GM12878 (cell line): ENCODE data around the gene WDR11. TPM values are rescaled to one million over a fixed set of nuclear protein-coding genes. Genes with fewer than 3 reads are reported as not detected.

Source experiments
- ATAC-seq: fragments of 200-7000 bp; cut with Tn5 transposase; 3 replicates; pipeline ENCODE4 v1.9.1; 2020; ENCODE audit warnings: mild to moderate bottlenecking, moderate library complexity
- BruUV-seq: library from RNA; stranded (reverse); fragments of 400-500 nt; replicated peaks from 2 replicates; lab custom pipeline; 2021; lab: Mats Ljungman, UMichigan
- CTCF ChIA-PET: fragments of 300-600 bp; sonication (Branson Sonifier 250); formaldehyde crosslinking; extraction: SDS; loops from one replicate; lab custom pipeline; 2021; ENCODE audit warnings: inconsistent platforms; lab: Yijun Ruan, JAX
- POLR2A ChIA-PET: fragments of 350-600 bp; formaldehyde crosslinking; extraction: SDS; loops from one replicate; lab custom pipeline; 2021; ENCODE audit warnings: inconsistent platforms; lab: Charles Lee
- RAD21 ChIA-PET: fragments of 300-600 bp; sonication (Branson Sonifier 250); formaldehyde crosslinking; loops from one replicate; lab custom pipeline; 2023; ENCODE audit warnings: antibody characterized with exemption; ENCODE audit not compliant: unreplicated experiment; lab: Charles Lee
- SMC1A ChIA-PET: fragments of 300-600 bp; sonication (Branson Sonifier 250); formaldehyde crosslinking; loops from one replicate; lab custom pipeline; 2023; ENCODE audit not compliant: unreplicated experiment, uncharacterized antibody; lab: Charles Lee
- DNase-seq: peaks from one replicate; pipeline ENCODE4 v3.0.0-alpha.2; 2011; ENCODE audit warnings: low read depth, low spot score
- FAIRE-seq: peaks from 3 replicates; lab custom pipeline; 2011; peaks lifted over from hg19 to GRCh38; lab: Jason Lieb, UNC
- H2AFZ ChIP-seq: 2 replicates; pipeline ENCODE4 v1.6.0; 2011; ENCODE audit warnings: low read depth, low read length, control low read depth; ENCODE audit not compliant: control insufficient read depth
- H3K27ac ChIP-seq: 2 replicates; pipeline ENCODE4 v1.5.1; 2011; ENCODE audit warnings: control low read depth; ENCODE audit not compliant: control insufficient read depth, insufficient read depth
- H3K27me3 ChIP-seq, 2 experiments: replicated peaks in 1 of 2; 2 replicates each; pipeline versions ENCODE4 v1.6.0 to v1.6.1; 2011; ENCODE audit warnings: low read length in 1 of 2; ENCODE audit not compliant: control insufficient read depth in 2 of 2, insufficient read depth in 2 of 2
- H3K36me3 ChIP-seq, 2 experiments: 2 replicates each; pipeline ENCODE4 v1.5.1; 2011; ENCODE audit warnings: low read length in 1 of 2; ENCODE audit not compliant: control insufficient read depth in 2 of 2, insufficient read depth in 2 of 2
- H3K4me1 ChIP-seq: 2 replicates; pipeline ENCODE4 v1.6.1; 2011; ENCODE audit warnings: mild to moderate bottlenecking, low read length, moderate library complexity, mixed read lengths; ENCODE audit not compliant: control insufficient read depth, insufficient read depth
- H3K4me2 ChIP-seq: 2 replicates; pipeline ENCODE4 v1.6.0; 2011; ENCODE audit warnings: control low read depth; ENCODE audit not compliant: control insufficient read depth, insufficient read depth
- H3K4me3 ChIP-seq: fragments of 200-600 bp; sonication (generic); 2 replicates; pipeline ENCODE4 v1.5.1; 2016
- H3K79me2 ChIP-seq: 2 replicates; pipeline ENCODE4 v1.6.0; 2011; ENCODE audit warnings: low read length; ENCODE audit not compliant: control insufficient read depth, insufficient read depth
- H3K9ac ChIP-seq: 2 replicates; pipeline ENCODE4 v1.8.0; 2011; ENCODE audit warnings: low read length, control low read depth, mixed read lengths; ENCODE audit not compliant: control insufficient read depth, insufficient read depth
- H3K9me3 ChIP-seq: replicated peaks from 3 replicates; pipeline ENCODE4 v1.5.1; 2011; ENCODE audit warnings: mild to moderate bottlenecking, low read length; ENCODE audit not compliant: control insufficient read depth, insufficient read depth
- H4K20me1 ChIP-seq: 2 replicates; pipeline ENCODE4 v1.6.0; 2011; ENCODE audit not compliant: control insufficient read depth, insufficient read depth
- BHLHE40 ChIP-seq, 2 experiments: fragments of 450-650 bp in 1 of 2; IDR thresholded peaks; 2 replicates each; pipeline ENCODE4 v1.6.1; 2011 to 2017; ENCODE audit warnings: low read depth in 2 of 2, borderline replicate concordance in 1 of 2, improper control_type of control experiment in 1 of 2, low read length in 1 of 2, mild to moderate bottlenecking in 1 of 2
- CBFB ChIP-seq: IDR thresholded peaks from 2 replicates; pipeline ENCODE4 v1.6.1; 2016; ENCODE audit warnings: antibody characterized with exemption, low read depth
- ETV6 ChIP-seq, 2 experiments: fragments of 450-650 bp in 1 of 2; IDR thresholded peaks in 1 of 2; conservative IDR thresholded peaks in 1 of 2; 2 replicates each; pipeline ENCODE4 v1.6.1; 2014; ENCODE audit warnings: antibody characterized with exemption in 1 of 2, borderline replicate concordance in 1 of 2, low read depth in 1 of 2, mild to moderate bottlenecking in 1 of 2, moderate library complexity in 1 of 2
- FOXM1 ChIP-seq: IDR thresholded peaks from 2 replicates; pipeline ENCODE4 v1.6.1; 2012; ENCODE audit warnings: low read depth, mild to moderate bottlenecking, inconsistent platforms, low read length, moderate library complexity
- GABPA ChIP-seq: IDR thresholded peaks from 2 replicates; pipeline ENCODE4 v1.6.1; 2014; ENCODE audit warnings: antibody characterized with exemption, low read depth, mild to moderate bottlenecking, inconsistent platforms
- HCFC1 ChIP-seq: fragments of 150-350 bp; IDR thresholded peaks from 2 replicates; pipeline ENCODE4 v1.6.1; 2014; ENCODE audit warnings: low read length
- LARP7 ChIP-seq: fragments of 450-650 bp; IDR thresholded peaks from 2 replicates; pipeline ENCODE4 v1.6.1; 2017; ENCODE audit warnings: mild to moderate bottlenecking
- MYC ChIP-seq: IDR thresholded peaks from 2 replicates; pipeline ENCODE4 v1.6.1; 2011; ENCODE audit warnings: mild to moderate bottlenecking, low read length, moderate library complexity, inconsistent platforms; ENCODE audit not compliant: insufficient read depth, insufficient replicate concordance, insufficient read length, severe bottlenecking
- NFXL1 ChIP-seq: fragments of 450-650 bp; IDR thresholded peaks from 2 replicates; pipeline ENCODE4 v1.6.1; 2017; ENCODE audit warnings: antibody characterized with exemption, mild to moderate bottlenecking, borderline replicate concordance
- PAX8 ChIP-seq: fragments of 450-650 bp; IDR thresholded peaks from 2 replicates; pipeline ENCODE4 v1.6.1; 2017; ENCODE audit warnings: mild to moderate bottlenecking, moderate library complexity
- RBBP5 ChIP-seq: fragments of 200-600 bp; sonication (generic); conservative IDR thresholded peaks from 2 replicates; pipeline ENCODE4 v1.6.1; 2016
- RELA ChIP-seq: fragments of 450-650 bp; IDR thresholded peaks from 2 replicates; pipeline ENCODE4 v1.8.0; 2014; ENCODE audit warnings: borderline replicate concordance; ENCODE audit not compliant: partially characterized antibody
- ZNF24 ChIP-seq: fragments of 450-650 bp; IDR thresholded peaks from 2 replicates; pipeline ENCODE4 v1.6.1; 2017; ENCODE audit warnings: antibody characterized with exemption, mild to moderate bottlenecking
- WGBS: methylation state at CpG from one replicate; pipeline ENCODE4 v1.1.6; 2016; ENCODE audit warnings: low lambda C conversion rate; ENCODE audit not compliant: insufficient replicate concordance, insufficient coverage; ENCODE audit errors: missing lambda C conversion rate; 5-methylcytosine and 5-hydroxymethylcytosine counted together
- in situ Hi-C: fragments of 300-500 bp; cut with MboI; formaldehyde crosslinking; loops from 9 replicates; pipeline ENCODE4 v1.14.3; 2018; ENCODE audit warnings: mixed read lengths
- intact Hi-C: fragments of 100-400 bp; cut with micrococcal nuclease; formaldehyde crosslinking; loops from one replicate; pipeline ENCODE4 v1.14.2; 2022; ENCODE audit not compliant: unreplicated experiment
- polyA plus RNA-seq, 11 experiments: library from polyadenylated mRNA; depleted of rRNA in 4 of 11; unstranded in 6 of 11; stranded (reverse) in 5 of 11; fragments of >200 nt; fragmentation: Nextera tagmentation in 4 of 11; fragmentation: Illumina TruSeq in 1 of 11; extraction: Ambion mirVana in 4 of 11; extraction: Trizol in 1 of 11; gene quantifications; 1 replicate in 1 of 11; 2 replicates in 10 of 11; pipeline versions ENCODE4 v1.2.1 to v1.2.3, GENCODE V29; 2011 to 2016; ENCODE audit warnings: inconsistent platforms in 2 of 11, missing spikeins in 2 of 11, low read depth in 1 of 11
- total RNA-seq, 4 experiments: library from RNA; depleted of rRNA in 3 of 4; stranded (reverse); fragments of >200 nt in 3 of 4; fragmentation: Illumina TruSeq in 1 of 4; extraction: Trizol in 1 of 4; gene quantifications; 2 replicates each; pipeline versions ENCODE4 v1.2.1 to v1.2.3, GENCODE V29; 2013 to 2021
- TF ChIP-seq, protein P1 (sequence below): fragments of 450-650 bp; IDR thresholded peaks from 2 replicates; pipeline ENCODE4 v1.6.1; 2017; ENCODE audit warnings: antibody characterized with exemption, mild to moderate bottlenecking, moderate library complexity

The WDR11 gene
- total and polyA plus RNA-seq, 10 of the 15 experiments (the other 5 are each of a cell fraction or from before 2014, with no cell fraction given) = 21.3 to 132 (median 42.6) TPM

DNA sequence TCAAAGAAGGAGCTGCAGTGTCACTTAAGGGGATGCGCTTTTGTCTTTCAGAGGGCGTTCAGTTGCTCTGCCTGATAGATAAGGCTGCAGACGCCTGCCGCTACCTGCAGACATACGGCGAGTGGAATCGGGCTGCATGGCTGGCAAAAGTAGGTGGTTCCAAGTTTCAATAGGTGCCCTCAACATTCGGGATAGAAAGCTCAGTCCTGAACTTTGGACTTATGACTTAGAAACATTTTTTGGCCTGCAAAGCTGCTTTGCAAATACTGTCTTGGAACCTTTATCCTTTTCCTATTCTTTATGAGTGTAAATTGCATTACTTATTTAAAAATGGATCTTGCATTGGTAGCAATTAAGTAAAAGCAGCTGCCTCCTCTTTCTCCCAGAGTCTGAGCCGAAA is 54.1 kb downstream of the WDR11 start:
- H3K79me2 ChIP-seq = no peaks in the 10 kb centered on the region
- H3K4me2 ChIP-seq = no peak overlapping the region
- ChIA-PET CTCF (no interaction called here), SMC1A (interaction anchor here (1.1 kb wide), 1 partner anchor 11 kb away, joined by 3 read pairs; no protein-coding TSS in a partner anchor), POLR2A (no interaction called here), RAD21 (no interaction called here)
- TF ChIP-seq FOXM1 = no peak
- no peak for TF ChIP-seq RBBP5
- 87% methylated on average over 9 of the region's 9 CpGs for WGBS
- ATAC-seq (no peak), DNase-seq (no peak), FAIRE-seq (no peak)
- H4K20me1 ChIP-seq = no peaks in the 10 kb centered on the region
- H2AFZ ChIP-seq = no peak overlapping the region
- peaks cover 13 to 28% of the 10 kb centered on the region in 2 experiments for H3K36me3 ChIP-seq
- no TSS peak for BruUV-seq
- H3K9ac ChIP-seq = no peak overlapping the region
- peaks cover 1% of the 10 kb centered on the region; the same call in 1 of the 3 replicates for H3K9me3 ChIP-seq
- no peak overlapping the region for H3K27ac ChIP-seq
- no peaks in the 10 kb centered on the region for H3K27me3 ChIP-seq
- no peaks in the 10 kb centered on the region for H3K4me1 ChIP-seq
- in situ Hi-C loops = no loop called here
- no peak overlapping the region for H3K4me3 ChIP-seq
- intact Hi-C loops = no loop called here

GRCh38 chr10:120917521-120918250 is 66.5 kb downstream of the WDR11 start:
- Histone ChIP-seq H3K79me2 (no peaks in the 10 kb centered on the region), H3K36me3 (no peaks in the 10 kb centered on the region), H2AFZ (no peak overlapping the region), H3K4me2 (no peak overlapping the region), H4K20me1 (no peaks in the 10 kb centered on the region), H3K4me3 (no peak overlapping the region), H3K27me3 (no peaks in the 10 kb centered on the region), H3K27ac (no peak overlapping the region), H3K4me1 (no peaks in the 10 kb centered on the region), H3K9ac (no peak overlapping the region), H3K9me3 (no peaks in the 10 kb centered on the region; the same call in 2 of the 3 replicates)
- POLR2A ChIA-PET = no interaction called here
- DNase-seq = no peak
- in situ Hi-C loops = no loop called here
- BruUV-seq = no TSS peak
- CTCF ChIA-PET = no interaction called here
- RAD21 ChIA-PET = no interaction called here
- SMC1A ChIA-PET = no interaction called here
- WGBS = 53% methylated on average over 9 of the region's 9 CpGs
- FAIRE-seq = no peak
- intact Hi-C loops = no loop called here
- no peak for ATAC-seq
- TF ChIP-seq MYC (no peak), ETV6 (conservative IDR thresholded peaks at IDR 0.05 in 1 of 2, IDR thresholded peaks at IDR 0.05 in 1 of 2; ENCODE audit: borderline replicate concordance in 1 of 2, low read depth in 1 of 2) (no peak), BHLHE40 (IDR thresholded peaks at IDR 0.05; ENCODE audit: borderline replicate concordance in 1 of 2, low read depth in 2 of 2, low read length in 1 of 2) (no peak), GABPA (no peak), ZNF24 (no peak), PAX8 (no peak), LARP7 (no peak), HCFC1 (no peak), RELA (no peak), NFXL1 (no peak), CBFB (no peak)
- TF ChIP-seq, protein P1, sequence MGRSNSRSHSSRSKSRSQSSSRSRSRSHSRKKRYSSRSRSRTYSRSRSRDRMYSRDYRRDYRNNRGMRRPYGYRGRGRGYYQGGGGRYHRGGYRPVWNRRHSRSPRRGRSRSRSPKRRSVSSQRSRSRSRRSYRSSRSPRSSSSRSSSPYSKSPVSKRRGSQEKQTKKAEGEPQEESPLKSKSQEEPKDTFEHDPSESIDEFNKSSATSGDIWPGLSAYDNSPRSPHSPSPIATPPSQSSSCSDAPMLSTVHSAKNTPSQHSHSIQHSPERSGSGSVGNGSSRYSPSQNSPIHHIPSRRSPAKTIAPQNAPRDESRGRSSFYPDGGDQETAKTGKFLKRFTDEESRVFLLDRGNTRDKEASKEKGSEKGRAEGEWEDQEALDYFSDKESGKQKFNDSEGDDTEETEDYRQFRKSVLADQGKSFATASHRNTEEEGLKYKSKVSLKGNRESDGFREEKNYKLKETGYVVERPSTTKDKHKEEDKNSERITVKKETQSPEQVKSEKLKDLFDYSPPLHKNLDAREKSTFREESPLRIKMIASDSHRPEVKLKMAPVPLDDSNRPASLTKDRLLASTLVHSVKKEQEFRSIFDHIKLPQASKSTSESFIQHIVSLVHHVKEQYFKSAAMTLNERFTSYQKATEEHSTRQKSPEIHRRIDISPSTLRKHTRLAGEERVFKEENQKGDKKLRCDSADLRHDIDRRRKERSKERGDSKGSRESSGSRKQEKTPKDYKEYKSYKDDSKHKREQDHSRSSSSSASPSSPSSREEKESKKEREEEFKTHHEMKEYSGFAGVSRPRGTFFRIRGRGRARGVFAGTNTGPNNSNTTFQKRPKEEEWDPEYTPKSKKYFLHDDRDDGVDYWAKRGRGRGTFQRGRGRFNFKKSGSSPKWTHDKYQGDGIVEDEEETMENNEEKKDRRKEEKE = no peak
